DOHH2 (cell line): ENCODE results near the gene EML4.

Source experiments
- EZH2phosphoT487 ChIP-seq: fragments of 200-600 bp; sonication (generic); IDR thresholded peaks from 2 replicates; pipeline ENCODE4 v1.6.1; 2017; ENCODE audit warnings: borderline replicate concordance, mild to moderate bottlenecking, antibody characterized with exemption, low read length, moderate library complexity, mixed read lengths
- TF ChIP-seq, protein P1 (sequence below): fragments of 200-600 bp; sonication (generic); IDR thresholded peaks from one replicate; pipeline ENCODE4 v1.5.1; 2014; ENCODE audit warnings: antibody characterized with exemption, mild to moderate bottlenecking, low read depth, low read length; ENCODE audit not compliant: poor library complexity, severe bottlenecking

DNA sequence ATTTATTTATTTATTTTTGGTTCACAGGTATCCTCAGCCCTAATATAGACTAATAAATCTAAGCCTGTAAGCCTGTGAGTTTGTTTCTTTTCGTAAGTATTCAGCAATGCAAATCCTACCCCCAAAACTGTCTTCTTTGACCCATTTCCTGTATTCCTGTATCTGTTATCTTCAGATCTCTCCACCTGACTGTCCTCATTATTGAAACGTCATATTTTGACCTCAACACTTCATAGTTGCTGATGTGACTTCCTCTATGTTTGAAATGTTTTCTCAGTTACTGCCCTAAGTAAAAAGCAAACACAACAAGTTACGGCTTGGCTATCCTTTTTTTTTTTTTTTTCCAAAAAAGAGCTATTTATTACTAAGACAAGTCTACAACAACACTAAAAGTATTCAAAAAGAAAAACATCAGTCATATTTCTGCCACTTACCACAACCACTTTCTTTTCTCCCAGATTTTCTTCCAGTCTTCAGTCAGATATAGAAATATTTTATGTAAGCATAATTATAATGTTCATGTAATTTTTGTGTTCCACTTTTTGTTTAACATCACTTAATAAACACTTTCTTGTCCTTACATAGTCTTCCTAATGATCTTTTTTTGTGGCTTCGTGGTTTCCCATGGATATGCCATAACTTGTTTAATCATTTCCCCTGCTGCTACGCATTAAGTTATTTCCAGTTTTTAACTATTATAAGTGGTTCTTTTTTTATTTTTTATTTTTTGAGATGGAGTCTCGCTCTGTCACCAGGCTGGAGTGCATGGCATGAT, 45.0 kb upstream of the EML4 start:
- TF ChIP-seq, protein P1, sequence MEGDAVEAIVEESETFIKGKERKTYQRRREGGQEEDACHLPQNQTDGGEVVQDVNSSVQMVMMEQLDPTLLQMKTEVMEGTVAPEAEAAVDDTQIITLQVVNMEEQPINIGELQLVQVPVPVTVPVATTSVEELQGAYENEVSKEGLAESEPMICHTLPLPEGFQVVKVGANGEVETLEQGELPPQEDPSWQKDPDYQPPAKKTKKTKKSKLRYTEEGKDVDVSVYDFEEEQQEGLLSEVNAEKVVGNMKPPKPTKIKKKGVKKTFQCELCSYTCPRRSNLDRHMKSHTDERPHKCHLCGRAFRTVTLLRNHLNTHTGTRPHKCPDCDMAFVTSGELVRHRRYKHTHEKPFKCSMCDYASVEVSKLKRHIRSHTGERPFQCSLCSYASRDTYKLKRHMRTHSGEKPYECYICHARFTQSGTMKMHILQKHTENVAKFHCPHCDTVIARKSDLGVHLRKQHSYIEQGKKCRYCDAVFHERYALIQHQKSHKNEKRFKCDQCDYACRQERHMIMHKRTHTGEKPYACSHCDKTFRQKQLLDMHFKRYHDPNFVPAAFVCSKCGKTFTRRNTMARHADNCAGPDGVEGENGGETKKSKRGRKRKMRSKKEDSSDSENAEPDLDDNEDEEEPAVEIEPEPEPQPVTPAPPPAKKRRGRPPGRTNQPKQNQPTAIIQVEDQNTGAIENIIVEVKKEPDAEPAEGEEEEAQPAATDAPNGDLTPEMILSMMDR: no peak
- TF ChIP-seq EZH2phosphoT487: no peak
